D341Med (cell line): ENCODE data around the gene DYNLT4.
"Not testable (repeated sequence)": the region's sequence is repeated elsewhere in the genome, so short reads cannot be mapped to it uniquely, and the experiment has no call there.

Experiments
- DNase-seq: peaks from one replicate; pipeline ENCODE4 v3.0.0; 2012; ENCODE audit warnings: low spot score

The DYNLT4 gene

DNA sequence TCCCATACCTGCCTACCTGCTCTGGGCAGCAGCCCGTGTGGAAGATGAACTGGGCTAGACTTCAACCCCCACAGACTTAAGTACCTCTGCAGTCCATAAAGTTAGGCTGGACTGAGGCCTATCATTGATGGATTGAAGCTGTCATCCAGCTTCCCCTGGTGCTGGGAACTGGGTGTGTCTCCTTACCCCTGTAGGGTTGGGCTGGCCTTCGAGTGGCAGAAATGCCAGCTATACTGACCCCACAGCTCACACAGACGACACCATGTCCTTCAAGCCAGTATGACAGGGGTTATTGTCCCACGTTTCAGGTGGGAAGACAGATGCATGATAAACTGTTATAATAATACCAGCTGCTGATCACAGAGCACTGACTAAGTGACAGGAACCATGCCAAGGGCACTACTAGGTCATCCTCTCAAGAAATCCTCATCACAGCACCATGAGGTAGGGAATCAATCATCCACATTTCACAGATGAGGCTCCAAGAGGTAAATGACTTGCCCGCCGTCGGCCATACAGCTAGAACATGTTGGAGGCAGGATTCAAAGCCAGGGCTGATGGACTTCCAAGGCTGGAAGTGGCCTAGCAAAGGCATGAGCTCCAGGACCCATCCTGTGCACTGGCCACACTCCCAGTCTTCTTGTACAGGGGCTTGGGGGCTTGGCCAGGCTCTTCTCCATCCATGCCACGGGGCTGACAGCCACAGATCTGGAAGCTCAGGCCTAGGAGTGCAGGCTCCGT lies 18.9 kb downstream of the DYNLT4 start, which contains the start of gene BEST4:
Gene BEST4, minus strand, starts transcription at position 51 of the 741 bp plus-strand sequence. CDS start 465 bp downstream, outside the sequence.
- no peak for DNase-seq

DNA sequence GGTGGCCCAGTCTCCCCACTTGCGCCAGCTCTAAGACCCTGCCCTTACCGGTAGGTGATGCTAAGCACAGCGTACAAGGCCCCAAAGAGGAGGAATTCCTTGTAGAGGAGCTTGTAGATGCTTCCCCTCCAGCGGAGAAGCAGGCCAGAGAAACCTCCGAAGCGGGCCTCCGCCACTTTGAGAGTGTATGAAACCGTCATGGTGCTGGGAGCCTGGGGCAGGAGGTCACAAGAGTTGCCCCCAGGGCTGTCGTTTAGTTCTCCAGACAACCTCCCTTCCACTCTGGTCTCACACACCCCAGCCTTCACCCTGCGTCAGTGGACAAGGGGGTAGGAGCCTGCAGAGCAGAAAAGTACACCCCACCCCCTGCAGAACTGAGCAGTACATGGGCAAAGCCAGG lies 19.6 kb downstream of the DYNLT4 start:
- DNase-seq: no peak

DNA sequence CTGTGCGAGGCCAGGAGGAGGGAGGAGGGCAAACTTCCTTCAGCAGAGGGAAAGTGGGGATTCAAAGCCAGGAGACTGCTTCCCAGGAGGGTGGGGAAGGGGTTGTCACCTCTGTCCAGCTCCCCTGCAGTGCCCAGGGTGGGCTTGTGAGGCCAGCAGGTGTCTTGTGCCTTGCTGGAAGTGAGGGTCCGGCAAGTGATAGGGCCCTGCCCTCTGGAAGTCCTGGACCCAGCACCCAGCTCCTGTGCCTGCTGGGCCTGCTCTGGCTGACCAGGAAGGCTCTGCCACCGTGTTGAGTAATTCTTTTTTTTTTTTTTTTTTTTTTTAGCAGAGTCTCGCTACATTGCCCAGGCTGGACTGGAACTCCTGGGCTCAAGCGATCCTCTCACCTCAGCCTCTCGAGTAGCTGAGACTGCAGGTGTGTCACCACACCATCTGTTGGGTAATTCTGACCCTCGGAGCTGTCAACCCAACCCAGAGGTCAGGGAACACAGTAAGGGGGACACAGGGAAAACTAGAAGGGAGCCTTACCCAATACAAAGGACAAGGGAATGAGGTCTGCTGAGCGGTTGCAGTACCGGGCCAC lies 20.2 kb downstream of the DYNLT4 start:
- no peak for DNase-seq

DNA sequence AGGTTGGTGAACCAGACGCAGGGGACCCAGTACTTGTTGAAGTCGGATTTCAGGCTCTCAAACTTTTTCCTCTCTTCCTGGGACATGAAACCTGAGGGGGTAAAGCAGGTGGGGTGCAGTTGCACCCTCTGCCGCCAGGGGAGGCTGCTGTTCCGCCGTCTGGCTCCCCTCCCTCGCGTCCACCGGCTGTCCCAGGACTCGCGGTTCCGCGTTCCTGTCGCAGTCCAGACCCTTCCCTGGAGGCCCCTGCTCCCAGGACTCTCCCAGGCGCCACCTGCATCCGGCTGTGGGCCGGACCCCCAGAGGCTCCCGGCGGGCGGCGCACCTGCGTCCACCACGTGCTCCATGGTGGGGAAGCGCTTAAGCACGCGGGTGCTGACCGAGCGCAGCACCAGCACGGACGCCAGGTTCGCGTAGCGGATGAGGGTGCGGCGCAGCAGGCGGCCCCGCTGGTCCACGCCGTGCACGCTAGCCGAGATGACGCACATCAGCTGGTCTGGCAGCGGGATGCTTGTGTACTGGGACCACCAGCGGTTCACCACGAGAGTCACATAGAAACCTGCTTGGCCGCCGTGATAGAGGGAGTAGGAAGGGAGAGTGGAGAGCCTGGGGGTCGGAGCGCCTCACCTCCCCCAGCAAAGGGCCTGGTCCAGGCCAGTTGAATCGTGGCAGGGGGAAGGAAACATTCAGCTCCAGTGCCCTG lies 20.9 kb downstream of the DYNLT4 start:
- DNase-seq: peak; percentile 75

DNA sequence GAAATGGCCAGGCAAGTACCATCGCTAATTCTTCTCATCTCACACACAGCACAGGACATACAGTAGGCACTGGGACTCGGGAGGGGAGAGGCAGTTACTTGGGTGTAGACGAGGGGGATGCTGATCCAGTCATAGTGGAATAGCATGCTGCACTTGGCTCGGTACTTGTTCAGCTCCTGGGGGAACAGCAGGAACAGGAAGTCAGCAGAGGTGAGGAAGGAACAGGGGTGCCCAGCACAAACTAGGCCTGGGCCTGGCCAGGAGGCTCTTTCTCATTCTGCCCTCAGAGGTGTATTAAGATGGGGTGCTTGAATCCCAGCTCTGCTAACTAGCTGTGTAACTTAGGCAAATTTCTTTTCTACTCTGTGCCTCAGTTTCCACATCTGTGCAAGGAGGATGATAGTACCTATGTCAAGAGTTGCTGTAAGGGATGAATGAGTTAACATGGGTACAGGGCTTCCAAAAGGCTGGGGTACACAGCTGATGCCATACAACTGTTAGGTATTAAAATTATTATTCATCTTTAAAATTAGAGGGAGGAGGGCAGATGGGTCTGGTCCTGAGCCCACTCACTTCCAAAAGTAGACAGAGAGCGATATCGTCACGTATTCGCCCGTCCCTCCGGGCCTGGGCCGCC lies 21.5 kb downstream of the DYNLT4 start:
- no peak for DNase-seq

DNA sequence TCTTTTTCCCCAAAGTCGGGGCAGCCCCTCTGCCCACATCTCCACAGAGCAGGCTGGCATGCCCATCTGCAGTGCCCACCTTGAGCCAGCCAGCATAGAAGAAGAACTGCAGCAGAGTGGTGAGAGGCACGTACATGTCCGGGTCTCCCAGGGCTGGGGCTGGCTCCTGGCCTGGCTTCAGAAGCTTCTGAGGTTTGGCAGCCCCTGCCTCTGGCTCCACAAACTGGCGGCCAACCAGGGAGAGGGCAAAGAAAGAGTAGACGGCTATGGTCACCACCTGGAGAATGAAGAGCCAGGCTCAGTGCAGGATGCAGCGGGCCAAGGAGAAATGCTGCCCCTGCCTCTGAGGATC lies 22.1 kb downstream of the DYNLT4 start:
- DNase-seq: no peak

DNA sequence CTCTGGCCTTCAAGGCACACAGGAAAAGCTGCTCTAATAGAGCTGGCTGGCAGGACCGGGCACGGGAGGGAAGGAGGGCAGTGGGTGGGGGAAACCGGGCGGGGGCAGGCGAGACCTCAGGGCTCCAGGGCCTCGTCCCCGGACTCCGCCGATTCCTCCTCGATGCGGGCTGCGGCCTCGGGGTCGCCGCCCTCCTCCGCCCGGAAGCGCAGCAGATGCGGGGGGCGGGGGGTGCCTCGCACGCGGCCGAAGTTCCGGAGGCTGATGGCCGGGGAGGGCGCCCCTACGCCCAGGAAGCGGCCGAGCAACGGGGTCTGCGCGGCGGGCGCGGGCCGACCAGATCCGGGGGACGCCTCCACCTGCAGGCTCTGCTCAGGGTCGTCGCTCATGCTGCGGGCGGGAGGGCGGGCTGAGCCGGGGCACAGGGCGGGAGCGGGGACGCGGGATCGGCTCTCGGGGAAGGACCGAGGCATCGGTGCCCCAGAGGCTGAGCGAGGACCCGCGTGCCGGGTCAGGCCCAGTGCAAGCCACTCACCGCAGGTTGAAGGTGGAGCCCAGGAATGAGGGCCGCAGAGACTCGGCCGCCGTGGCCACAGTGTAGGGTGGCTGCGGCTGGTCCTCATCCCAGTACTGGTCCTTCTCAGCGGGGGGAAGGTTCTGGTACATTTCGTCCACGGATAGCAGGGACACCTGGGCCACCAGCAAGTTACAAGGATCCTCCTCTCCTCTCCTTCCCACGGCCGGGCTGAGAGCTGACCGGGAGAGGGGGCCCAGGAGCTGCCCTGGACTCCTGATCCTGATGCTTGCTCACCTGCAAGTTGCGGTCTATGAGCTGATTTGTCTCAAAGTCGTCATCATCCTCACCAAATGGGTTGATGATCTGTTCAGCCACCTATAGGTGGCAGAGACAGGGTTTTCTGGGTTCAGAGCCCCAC lies 22.8 kb downstream of the DYNLT4 start:
- peak; percentile 36 for DNase-seq

DNA sequence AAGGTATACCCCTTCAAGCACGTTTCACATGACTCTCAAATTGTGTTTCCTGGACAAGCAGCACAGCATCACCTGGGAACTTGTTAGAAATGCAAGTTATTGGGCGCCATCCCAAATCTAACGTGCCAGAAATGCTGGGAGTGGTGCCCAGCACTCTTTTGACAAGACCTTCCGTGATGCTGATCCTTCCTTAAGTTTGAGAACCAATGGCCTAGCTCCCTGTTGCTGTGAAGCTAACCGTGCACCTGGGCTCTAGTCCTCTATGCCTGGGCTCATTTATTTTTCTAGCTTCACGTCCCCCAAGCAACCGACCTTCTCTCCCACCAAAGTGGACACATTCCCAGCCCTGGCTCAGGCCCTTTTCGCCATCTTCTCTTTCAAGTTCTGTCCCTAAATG lies 23.5 kb downstream of the DYNLT4 start:
- DNase-seq: no peak

DNA sequence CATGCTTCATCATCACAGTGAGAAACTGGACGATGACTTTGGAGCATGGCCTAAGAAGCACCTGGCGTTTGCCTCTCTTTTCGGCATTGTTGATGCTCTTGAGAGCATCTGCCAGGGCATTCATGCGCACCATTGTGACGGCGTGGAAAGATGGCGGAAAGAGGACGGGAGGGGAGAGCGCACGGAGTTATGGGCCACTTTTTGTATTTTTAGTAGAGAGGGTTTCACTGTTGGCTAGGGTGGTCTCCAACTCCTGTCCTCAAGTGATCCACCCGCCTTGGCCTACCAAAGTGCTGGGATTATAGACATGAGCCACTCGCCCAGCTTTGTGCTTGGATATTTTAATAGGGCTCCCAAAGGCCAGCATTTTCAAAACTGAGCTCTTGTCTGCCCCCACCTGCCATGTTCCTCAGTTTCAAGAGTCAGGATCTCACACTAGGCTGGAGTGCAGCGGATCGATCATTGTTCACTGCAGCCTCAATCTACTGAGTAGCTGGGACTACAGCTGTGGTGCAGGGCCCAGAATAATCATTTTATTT lies 26.5 kb downstream of the DYNLT4 start:
- no peak for DNase-seq

DNA sequence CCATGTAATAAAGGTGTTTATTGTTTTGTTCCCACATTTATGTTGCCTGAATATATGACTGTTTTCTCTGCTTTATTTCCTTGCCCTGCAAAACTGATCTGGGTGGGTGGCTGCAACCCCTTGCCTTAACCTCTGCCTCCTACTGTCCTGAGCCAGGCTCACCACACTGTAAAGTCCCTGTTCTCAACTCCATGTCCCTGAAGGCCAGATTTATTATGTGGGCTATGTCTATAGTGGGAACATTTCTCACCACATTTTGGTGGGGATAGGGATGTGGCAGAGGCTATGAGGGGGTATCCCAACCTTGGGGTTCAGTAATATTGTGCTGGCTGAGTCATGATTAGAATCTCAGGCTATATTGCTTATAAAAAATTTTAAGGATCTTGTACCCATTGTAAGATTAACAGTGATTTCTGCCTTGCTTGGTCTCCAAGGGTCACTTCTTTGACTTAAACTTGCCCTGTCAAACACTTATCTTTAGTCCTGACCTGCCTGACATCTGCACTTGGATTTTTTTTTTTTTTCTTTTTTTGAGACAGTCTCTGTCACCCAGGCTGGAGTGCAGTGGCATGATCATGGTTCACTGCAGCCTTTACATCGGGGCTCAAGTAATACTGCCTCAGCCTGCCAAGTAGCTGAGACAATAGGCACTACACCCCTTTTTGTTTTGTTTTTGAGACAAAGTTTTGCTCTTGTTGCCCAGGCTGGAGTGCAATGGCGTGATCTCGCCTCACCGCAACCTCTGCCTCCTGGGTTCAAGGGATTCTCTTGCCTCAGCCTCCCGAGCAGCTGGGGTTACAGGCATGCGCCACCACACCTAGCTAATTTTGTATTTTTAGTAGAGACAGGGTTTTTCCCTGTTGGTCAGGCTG lies 28.2 kb downstream of the DYNLT4 start:
- DNase-seq: no peak

DNA sequence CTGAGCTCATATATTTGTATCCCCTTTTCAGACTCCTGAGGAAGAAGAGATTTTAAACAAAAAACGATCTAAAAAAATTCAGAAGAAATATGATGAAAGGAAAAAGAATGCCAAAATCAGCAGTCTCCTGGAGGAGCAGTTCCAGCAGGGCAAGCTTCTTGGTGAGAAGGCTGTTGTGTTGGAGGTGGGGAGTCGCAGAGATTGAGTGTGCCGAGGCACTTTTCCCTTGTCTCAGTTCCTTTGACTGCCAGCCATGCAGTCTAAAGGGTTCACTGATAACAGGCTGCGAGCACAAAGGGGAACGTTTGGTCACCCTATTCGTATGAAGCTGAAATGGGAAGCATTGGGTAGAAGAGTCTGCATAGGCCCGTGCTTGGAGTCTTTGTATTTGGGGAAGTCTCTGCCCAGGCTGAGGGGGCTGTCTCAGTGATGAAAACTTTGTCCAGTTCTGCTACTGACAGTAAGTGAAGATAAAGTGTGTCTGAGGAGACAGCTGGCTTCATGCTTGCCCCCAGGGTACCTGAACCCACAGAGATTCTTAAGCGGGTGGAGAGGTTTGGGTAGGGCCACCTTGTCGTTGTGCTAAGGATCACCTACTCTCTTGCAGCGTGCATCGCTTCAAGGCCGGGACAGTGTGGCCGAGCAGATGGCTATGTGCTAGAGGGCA lies 29.0 kb downstream of the DYNLT4 start:
- DNase-seq: no peak

DNA sequence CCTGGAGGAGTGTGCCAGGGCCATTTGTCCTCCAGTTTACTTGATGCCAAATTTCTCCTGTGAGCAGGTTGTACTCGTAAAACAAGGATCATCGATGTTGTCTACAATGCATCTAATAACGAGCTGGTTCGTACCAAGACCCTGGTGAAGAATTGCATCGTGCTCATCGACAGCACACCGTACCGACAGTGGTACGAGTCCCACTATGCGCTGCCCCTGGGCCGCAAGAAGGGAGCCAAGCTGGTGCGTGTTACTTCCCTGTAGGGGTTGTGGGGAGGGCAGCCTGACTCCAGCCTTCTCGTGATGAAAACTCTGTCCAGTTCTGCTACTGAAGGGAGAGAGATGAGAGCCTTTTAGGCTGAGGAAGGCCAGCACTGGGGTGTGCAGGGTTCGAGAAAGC lies 29.6 kb downstream of the DYNLT4 start:
- no peak for DNase-seq

DNA sequence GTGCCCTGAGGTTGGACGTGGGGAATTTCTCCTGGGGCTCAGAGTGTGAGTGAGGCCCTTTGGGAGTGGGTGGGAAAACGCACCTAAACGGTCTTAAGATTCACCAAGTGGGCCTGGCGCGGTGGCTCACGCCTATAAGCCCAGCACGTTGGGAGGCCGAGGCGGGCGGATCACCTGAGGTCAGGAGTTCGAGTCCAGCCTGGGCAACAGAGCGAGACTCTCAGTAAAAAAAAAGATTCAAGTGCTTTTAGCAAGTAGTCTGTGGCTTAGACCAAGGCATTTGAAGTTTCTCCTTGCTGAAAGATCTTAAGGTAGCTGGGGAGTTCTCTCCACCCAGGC lies 30.5 kb downstream of the DYNLT4 start:
- no peak for DNase-seq

DNA sequence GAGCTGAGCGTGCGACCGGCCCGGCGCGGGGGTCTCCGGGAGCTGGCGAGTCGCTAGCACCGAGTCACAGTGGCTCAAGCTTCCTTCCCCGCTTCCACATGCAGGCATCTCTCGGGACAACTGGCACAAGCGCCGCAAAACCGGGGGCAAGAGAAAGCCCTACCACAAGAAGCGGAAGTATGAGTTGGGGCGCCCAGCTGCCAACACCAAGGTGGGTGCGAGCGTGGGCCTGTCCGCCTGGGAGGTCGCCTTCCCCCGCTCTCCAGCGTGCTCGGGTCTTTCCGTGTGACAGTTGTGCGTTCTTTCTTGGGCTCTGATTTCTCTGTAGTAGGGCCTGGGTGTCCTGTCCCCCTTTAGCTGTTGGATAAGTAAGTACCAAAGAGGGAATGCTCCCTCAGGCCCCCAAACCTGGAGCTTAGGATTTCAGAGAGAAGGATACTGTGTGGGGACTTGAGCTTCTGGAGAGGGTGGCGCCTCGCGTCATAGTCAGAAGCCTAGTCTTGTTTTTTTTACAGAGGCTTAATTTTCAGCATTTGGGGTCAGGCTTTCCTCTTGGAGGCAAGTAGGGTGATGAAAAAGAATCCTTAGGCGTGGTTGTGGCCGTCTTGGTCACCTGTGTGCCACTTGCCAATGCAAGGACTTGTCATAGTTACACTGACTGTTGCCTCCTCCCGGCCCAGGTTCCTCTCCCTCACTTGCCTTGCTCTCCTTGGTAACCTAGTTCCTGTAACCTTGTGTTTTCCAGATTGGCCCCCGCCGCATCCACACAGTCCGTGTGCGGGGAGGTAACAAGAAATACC lies 31.0 kb downstream of the DYNLT4 start:
- DNase-seq: no peak

DNA sequence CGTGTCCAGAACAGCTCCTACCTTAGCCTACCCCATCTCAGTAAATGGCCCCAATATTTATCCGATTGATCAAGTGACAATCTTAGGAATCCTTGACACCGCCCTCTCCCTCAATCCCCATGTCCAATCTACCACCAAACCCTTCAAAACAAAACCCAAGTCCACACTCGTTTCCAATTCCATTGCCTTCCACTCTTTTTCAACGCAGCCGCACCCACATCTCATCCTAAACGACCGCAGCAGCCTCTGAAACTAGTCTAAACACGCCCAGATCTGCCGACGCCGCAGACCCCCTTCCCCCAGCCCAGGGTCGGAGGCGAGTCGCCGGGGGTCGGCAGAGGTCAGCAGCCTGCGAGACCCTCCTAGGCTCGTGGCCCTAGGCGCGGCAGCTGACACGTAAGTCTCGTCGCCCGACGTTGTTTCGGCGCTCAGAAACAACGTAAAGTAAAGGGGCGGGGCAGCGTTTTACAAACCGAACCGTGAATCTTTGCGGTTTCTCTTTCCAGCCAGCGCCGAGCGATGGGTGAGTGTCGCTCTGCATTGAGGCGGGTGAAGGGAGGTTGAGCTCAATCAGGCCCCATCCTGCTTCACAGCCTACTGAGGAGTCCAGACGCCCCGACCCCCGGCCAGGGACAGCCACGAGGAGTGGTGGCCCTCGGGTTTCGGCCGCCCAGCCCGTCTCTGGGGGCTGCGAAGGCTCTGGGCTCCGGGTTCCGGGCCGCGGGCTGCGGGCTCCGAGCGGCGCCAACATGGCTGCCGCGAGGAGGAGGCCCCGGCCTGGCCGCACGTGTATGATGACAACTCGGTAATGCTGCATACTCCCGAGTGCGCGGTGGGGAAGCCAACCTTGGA lies 31.8 kb downstream of the DYNLT4 start, which contains the start of gene RPS8:
Gene RPS8, plus strand, starts transcription at position 463 of the 852 bp plus-strand sequence. Its CDS starts 57 bp downstream, at position 520.
- DNase-seq: peak; percentile 88

DNA sequence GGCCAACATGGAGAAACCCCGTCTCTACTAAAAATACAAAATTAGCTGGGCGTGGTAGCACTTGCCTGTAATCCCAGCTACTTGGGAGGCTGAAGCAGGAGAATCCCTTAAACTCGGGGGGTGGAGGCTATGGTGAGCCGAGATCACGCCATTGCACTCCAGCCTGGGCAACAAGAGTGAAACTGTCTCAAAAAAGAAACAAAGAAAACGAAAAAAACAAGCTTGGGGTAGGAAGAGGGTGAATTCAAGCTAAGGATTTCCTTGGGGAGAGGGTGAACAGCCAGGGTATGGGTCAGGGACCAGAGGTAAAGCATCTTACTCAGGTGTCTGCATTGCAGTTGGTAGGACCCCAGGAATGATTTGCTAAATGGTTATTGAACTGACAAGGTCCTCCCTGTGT lies 40.7 kb downstream of the DYNLT4 start:
- DNase-seq: not testable (repeated sequence)

DNA sequence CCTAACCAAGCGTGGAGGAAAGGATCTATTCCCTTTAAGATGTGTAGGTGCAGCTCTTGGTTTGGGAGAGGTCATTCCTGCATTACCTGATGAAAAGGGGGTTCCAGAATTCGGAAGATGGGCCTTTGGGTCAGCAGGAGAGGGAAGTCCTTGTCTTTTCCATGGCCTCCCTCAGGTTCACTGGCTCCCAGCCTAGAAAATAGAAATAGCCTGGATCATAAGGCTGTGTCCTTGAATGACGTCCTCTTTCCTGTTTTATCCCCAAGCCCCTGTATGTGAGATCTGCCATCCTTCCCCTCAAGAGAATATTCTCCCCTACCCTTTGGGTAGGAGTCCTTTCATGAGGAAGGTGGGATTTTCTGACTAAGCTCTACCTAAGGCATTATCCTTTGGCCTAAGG lies 46.3 kb downstream of the DYNLT4 start:
- no peak for DNase-seq

DNA sequence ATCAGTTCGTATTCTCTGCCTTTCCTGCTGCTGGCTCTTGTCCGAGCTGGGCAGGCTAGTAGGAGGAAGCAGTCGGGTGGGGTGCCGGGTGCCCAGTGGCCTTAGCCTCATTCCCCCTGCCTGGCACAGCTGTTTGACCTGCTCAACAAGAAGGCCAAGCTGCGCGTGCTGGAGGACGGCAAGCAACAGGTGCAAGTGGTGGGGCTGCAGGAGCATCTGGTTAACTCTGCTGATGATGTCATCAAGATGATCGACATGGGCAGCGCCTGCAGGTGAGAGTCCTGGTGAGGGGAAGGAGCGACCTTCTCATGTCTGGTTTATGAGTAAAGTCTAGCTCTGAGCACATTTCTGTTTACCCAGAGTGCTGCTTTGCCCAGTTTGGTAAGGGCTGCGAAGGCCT lies 48.1 kb downstream of the DYNLT4 start:
- DNase-seq: no peak
